Thoracic aorta (tissue), 2 donors: ENCODE data around the gene SIPA1L3. TPM values are rescaled to one million over a fixed set of nuclear protein-coding genes. Genes with fewer than 3 reads are reported as not detected.
A peak's percentile ranks its signal among the peaks of the same experiment; 100 is the strongest.

Experiments used
- ATAC-seq: fragments of 150-250 bp; one replicate; pipeline ENCODE4 v1.8.0; 2017; ENCODE audit warnings: low read depth; ENCODE audit not compliant: insufficient number of reproducible peaks, low FRiP score
- DNase-seq: peaks from one replicate; pipeline ENCODE4 v3.0.0-alpha.2; 2020; ENCODE audit warnings: low spot score
- H3K27ac ChIP-seq, 2 donors: fragments of 200-600 bp; sonication (generic); 1 replicate in 1 of 2; 2 replicates in 1 of 2; pipeline ENCODE4 v1.5.1; 2016; ENCODE audit warnings: mild to moderate bottlenecking in 2 of 2, moderate library complexity in 2 of 2
- H3K27me3 ChIP-seq: fragments of 200-600 bp; sonication (generic); replicated peaks from 2 replicates; pipeline ENCODE4 v1.6.0; 2016; ENCODE audit warnings: mild to moderate bottlenecking; ENCODE audit not compliant: insufficient read depth
- H3K36me3 ChIP-seq: fragments of 200-600 bp; sonication (generic); one replicate; pipeline ENCODE4 v1.5.1; 2016
- H3K4me1 ChIP-seq, 2 donors: fragments of 200-600 bp; sonication (generic); 1 replicate in 1 of 2; 2 replicates in 1 of 2; pipeline versions ENCODE4 v1.5.1 to v1.6.0; 2016; ENCODE audit warnings: low read depth in 2 of 2, mild to moderate bottlenecking in 1 of 2; ENCODE audit not compliant: control insufficient read depth in 1 of 2
- H3K4me3 ChIP-seq: fragments of 200-600 bp; sonication (generic); 2 replicates; pipeline ENCODE4 v1.5.1; 2016; ENCODE audit warnings: mild to moderate bottlenecking
- H3K9me3 ChIP-seq: fragments of 200-600 bp; sonication (generic); 2 replicates; pipeline ENCODE4 v1.5.1; 2016
- CTCF ChIP-seq: fragments of 200-600 bp; sonication (generic); IDR thresholded peaks from one replicate; pipeline ENCODE4 v1.5.1; 2019; ENCODE audit warnings: antibody characterized with exemption
- total RNA-seq, 2 donors: library from RNA; depleted of rRNA; stranded (reverse); fragments of >200 nt; gene quantifications; one replicate each; pipeline versions ENCODE4 v1.1.0 to v1.2.3, GENCODE V29; 2016

Gene SIPA1L3
- total RNA-seq, 2 donors from 2014 or later: 14.5 to 39.4 TPM

GRCh38 chr19:38248421-38248820 lies 341.4 kb downstream of the SIPA1L3 start:
- Histone ChIP-seq H3K27me3 (no peaks in the 10 kb centered on the region), H3K4me3 (no peak overlapping the region), H3K4me1 (peaks cover 47 to 95% of the 10 kb centered on the region in 2 donors), H3K36me3 (peaks cover 3% of the 10 kb centered on the region), H3K27ac (peak overlapping the region; percentile 95), H3K9me3 (no peaks in the 10 kb centered on the region)
- no peak for DNase-seq
- no peak for ATAC-seq
- TF ChIP-seq CTCF: no peak

- peak overlapping the region; percentile 95 to 98 for H3K27ac ChIP-seq
- no peaks in the 10 kb centered on the region for H3K27me3 ChIP-seq
- H3K4me1 ChIP-seq: peaks cover 44 to 93% of the 10 kb centered on the region in 2 donors
- H3K4me3 ChIP-seq: peak overlapping the region; percentile 90
- TF ChIP-seq CTCF: no peak
- ATAC-seq (no peak), DNase-seq (no peak)
- no peaks in the 10 kb centered on the region for H3K9me3 ChIP-seq
- H3K36me3 ChIP-seq: peaks cover 3% of the 10 kb centered on the region
Measured at GRCh38 chr19:38250428-38250820, 343.4 kb downstream of the SIPA1L3 start.

GRCh38 chr19:38250821-38251563 lies 344.0 kb downstream of the SIPA1L3 start:
- Histone ChIP-seq H3K9me3 (no peaks in the 10 kb centered on the region), H3K27ac (peak overlapping the region; percentile 95 to 98), H3K4me3 (peak overlapping the region; percentile 90), H3K27me3 (no peaks in the 10 kb centered on the region), H3K4me1 (peaks cover 44 to 89% of the 10 kb centered on the region in 2 donors), H3K36me3 (peaks cover 3% of the 10 kb centered on the region)
- DNase-seq: peak; percentile 61
- peak; percentile 14 for ATAC-seq
- no peak for TF ChIP-seq CTCF

GRCh38 chr19:38251564-38252051 lies 344.6 kb downstream of the SIPA1L3 start:
- Histone ChIP-seq H3K27ac (peak overlapping the region; percentile 95 to 98), H3K4me1 (peaks cover 41 to 84% of the 10 kb centered on the region in 2 donors), H3K27me3 (no peaks in the 10 kb centered on the region), H3K4me3 (peak overlapping the region; percentile 90), H3K36me3 (peaks cover 3% of the 10 kb centered on the region), H3K9me3 (no peaks in the 10 kb centered on the region)
- no peak for TF ChIP-seq CTCF
- ATAC-seq: peak; percentile 15
- no peak for DNase-seq

- Histone ChIP-seq H3K4me1 (peaks cover 34 to 83% of the 10 kb centered on the region in 2 donors), H3K27me3 (no peaks in the 10 kb centered on the region), H3K27ac (peak overlapping the region; percentile 95 to 98), H3K36me3 (peaks cover 3% of the 10 kb centered on the region), H3K9me3 (no peaks in the 10 kb centered on the region), H3K4me3 (peak overlapping the region; percentile 90)
- DNase-seq (no peak), ATAC-seq (no peak)
- TF ChIP-seq CTCF: no peak
Measured at GRCh38 chr19:38252385-38252784, 345.4 kb downstream of the SIPA1L3 start.
